DLD1 (cell line): Measurements from ENCODE around the gene GLI2.

Experiments
- in situ Hi-C: cut with HindIII; loops from 2 replicates; pipeline ENCODE4 v1.10.0; 2017; ENCODE audit warnings: low sequenced_read_pairs

Gene GLI2

DNA sequence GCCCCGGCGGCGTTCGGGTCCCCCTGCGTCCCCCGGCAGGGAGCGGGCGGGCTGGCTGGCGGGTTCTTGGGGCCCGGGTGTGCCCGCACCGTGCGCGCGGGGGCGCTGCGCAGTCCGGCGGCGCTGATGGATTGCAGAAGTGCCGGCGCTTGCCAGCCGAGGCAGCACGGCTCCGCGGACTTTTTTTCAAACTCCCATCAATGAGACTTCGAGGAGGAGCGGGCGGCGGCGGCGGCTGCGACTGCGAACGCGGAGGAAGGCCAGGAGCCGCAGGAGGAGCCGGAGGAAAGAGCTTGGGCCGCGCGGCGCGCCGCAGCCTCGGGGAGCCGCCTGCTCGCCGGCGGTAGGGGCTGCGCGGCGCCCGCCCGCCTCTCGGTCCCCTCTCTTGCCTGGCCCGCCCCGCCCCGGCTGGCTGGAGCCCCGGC lies at the start of gene GLI2:
Gene GLI2 (plus strand): TSS at position 123 of the 425 bp plus-strand sequence. CDS start 61,453 bp downstream, outside the sequence.
- in situ Hi-C loops, result no loop called here

DNA sequence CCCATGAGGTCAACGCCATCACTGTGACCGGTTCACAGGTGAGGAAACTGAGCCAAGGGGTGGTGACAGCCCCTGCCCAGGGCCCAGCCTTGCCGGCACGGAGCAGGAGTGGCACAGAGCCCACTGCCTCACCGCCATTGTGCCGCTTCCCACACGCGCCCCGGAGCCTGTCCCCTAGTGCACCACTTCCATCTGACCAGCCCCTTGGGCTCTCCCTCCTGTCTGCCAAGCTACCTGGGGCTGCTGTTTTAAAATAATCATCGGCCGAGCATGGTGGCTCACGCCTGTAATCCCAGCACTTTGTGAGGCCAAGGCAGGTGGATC lies 49.7 kb upstream of the GLI2 start:
- in situ Hi-C loops, result no loop called here

DNA sequence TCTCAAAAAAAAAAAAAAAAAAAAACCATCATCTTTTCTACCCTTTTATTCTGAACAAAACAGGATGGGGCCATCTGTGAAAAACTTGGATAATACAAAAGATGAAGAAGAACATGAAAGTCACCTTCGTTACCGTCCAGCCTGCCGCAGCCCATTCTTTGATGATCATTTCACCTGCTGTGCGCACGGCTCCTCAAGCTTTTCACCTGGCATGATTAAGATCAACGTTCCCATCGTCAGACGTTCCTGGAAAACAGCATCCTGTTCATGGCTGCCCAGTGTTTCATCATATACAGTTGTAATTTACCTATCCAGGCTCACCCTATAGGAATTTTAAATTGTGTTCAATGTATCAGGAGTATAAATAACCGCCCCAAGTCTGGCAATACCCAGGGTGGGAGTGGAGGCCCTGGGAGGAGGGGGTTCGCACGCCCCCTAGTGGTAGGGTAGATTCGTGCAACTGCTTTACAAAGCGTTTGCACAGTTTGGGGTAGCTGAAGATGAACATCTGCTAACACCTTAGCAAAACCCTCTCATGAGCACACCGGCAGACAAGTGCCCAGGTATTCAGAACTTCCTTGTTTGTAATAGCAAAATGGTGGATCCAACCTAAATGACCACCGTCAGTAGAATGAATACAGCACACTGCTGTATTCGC lies 49.0 kb upstream of the GLI2 start:
- in situ Hi-C loops, result no loop called here

DNA sequence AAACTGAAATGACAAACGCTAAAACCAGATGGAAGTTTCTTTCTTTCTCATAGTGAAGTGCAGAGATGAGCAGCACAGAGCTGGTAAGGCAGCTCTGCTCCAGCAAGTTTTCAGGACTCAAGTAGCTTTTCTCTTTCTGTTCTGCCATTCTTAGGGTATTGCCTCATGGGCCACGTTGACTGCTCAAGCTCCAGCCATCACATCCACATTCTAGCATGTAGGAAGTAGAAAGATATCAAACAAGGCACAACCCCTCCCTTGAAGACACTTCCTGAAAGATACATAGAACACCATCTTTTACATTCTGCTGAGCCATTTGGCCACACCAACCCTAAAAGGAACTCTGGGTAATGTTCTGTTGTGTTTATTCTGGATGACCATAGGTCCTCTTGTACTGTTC lies 48.5 kb upstream of the GLI2 start:
- in situ Hi-C loops, result no loop called here

DNA sequence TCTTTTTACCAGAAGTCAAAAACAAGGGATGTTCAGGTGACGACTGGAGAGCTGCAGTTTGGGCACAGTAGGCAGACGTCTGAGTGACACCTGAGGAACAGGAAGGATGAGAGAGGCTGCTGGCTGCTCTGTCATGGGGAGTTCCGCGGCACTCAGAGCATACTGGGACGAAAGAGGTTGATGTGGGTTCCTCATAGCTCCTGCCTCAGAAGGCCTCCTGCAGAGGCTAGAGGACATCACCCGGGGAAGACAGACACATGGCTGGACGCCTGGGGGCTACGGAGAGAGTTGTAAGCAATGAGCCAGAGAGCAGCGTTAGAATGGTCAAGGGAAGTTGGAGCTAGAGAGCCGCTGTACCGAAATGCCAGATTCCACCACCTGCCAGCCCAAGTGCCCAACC lies 45.1 kb upstream of the GLI2 start:
- in situ Hi-C loops, result no loop called here

DNA sequence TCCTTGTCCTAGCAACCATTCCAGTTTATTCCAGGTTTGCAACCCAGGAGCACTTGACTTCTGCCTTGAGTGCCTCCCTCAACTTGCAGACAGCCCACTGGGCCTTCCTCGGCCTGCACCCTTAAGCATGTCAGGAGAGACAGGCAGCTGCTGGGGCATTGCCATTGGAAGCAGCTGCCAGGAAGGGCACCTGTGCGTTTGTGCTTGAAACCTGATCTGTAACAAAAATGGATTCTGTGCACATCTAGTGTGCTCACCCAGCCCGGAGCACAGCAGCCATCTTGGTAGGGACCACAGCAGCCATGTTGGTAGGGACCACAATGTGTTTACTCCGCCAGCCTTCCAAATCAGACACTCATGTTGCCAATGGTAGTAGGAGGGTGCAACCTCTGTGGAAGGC lies 44.3 kb upstream of the GLI2 start:
- in situ Hi-C loops, result no loop called here

DNA sequence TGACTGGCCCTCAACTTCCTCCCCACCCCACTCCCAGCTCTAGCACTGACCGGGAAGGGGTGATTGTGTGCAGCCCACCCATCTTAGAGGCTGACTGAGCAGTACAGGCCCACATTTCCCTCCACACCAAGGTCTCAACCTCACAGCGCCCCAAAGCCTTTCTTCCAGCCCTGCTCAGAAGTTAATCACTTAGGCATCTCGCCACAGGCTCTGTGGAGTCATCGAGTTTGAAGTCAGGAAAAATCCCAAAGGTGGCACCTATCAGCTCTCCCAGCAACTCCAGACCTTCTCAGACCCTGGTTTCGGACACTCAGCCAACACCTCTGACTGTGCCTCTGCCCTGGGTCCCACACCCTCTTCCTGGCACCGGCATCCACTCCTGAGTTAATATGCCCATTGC lies 43.0 kb upstream of the GLI2 start:
- in situ Hi-C loops, result no loop called here

DNA sequence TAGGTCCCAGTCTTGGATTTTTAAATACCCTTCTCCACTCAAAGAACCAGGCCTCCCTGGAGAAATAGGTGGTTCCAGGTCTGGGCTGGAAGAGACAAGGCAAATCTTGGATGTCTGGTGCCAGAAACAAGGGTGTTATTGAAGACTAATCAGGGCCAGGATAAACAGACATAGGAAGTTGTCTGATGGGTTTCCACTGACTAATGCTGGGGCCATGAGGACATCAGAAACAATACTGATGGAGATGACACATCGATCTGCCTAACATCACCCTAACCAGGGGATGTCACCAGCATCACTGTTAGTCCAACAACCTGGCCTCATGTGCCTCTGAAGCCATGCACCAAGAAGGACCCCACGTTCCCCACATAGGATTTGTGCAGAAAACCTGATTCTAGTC lies 42.5 kb upstream of the GLI2 start:
- in situ Hi-C loops, result no loop called here

DNA sequence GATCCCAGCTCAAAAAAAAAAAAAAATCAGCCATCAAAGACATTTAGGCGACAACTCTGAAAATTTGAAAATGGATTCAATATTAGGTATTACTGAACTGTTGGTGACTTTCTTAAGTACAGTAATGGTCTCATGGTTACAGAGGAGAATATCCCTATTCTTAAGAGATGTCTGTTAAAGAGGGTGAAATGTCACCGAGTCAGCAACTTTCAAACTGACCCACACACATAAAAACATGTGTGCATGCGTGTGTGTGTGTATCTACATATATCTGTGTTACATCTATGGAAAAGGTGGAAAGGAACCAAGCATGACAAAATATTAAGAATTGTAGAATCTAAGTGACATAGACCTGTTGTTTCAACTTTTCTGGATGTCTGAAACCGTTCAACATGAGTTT lies 41.6 kb upstream of the GLI2 start:
- in situ Hi-C loops, result no loop called here

DNA sequence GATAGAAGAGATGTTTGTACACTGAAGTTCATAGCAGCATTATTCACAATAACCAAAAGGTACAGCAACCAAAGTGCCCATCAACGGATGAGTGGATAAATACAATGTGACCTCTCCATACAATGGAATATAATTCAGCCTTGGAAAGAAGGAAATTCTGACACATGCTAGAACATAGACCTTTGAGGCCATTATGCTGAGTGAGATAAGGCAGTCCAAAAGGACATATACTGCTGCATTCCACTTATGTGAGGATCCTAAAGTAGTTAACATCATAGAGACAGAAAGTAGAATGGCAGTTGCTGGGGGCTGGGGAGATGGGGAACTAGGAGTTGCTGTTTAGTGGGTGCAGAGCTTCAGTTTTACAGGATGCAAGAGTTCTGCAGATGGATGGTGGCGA lies 38.2 kb upstream of the GLI2 start:
- in situ Hi-C loops, result no loop called here

DNA sequence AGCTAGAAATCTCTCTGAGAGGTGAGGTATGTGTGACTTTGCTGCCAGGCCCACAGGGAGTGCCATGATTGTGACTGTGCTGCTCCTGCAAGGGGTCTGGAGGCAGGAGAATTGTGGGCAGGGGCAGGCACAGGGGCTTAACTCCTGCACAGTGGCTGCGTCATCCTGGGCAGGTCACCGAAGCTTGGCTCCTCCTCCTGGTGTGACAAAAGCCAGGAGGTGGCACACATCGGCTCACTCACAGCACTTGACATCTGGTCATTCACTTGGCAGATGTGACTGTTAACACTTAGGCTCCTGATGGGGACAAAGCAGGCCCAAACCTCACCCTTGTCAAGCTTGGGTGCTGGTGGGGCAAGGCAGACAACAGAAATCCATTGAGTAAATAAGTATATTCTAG lies 36.4 kb upstream of the GLI2 start:
- in situ Hi-C loops, result no loop called here

DNA sequence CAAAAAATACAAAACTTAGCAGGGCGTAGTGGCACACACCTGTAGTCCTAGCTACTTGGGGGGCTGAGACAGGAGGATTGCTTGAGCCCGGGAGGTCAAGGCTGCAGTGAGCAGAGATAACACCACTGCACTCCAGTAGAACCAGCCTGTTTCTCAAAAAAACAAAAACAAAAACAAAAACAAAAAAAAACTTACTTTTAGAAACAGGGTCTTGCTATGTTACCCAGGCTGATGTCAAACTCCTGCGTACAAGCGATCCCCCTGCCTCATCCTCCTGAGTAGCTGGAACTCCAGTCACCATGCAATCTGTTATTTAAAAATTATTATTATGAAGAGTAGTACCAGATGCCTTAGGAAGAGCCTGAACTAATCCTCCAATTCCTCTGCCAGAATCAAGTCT lies 35.0 kb upstream of the GLI2 start:
- in situ Hi-C loops, result loop anchor here (10.0 kb wide), 1 partner anchor 364 kb away; no protein-coding TSS in a partner anchor

DNA sequence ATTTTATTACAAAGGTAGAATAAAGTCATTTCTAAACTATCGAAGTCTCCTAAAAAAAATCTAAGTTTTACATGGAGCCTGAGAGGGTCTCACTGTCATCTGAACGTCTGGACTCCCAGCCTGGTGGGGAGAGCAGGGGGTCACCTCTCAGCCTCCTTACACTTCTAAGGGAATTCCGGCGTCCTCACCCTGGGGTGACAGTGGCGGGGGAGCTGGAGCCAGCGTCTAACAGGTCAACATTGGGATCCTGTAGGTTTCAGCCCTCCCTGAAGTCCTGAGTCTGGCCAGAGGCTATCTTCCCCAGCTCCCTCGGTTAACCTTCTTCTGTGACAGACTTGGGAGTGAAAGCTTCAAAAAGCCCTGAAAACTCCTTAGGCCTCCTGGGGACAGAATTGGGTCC lies 34.6 kb upstream of the GLI2 start:
- in situ Hi-C loops, result loop anchor here (10.0 kb wide), 1 partner anchor 364 kb away; no protein-coding TSS in a partner anchor

DNA sequence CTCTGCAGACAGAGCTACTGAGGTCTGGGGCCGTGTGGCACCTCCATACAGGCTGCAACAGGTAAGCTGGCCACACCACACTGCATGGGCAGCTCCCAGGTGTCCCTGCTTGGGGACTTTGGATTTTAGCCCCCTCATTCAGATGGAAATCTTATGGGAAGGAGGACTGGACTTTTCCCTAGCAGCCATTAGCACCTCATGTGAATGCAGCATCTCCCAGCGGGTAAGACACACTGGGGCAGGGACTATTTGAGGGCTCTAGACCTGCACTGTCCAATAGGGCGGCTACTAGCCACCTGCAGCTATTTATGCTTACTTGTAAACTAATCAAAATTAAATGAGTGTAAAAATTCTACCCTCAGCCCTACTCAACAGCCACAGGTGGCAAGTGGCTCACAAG lies 34.2 kb upstream of the GLI2 start:
- in situ Hi-C loops, result loop anchor here (10.0 kb wide), 1 partner anchor 363 kb away; no protein-coding TSS in a partner anchor

DNA sequence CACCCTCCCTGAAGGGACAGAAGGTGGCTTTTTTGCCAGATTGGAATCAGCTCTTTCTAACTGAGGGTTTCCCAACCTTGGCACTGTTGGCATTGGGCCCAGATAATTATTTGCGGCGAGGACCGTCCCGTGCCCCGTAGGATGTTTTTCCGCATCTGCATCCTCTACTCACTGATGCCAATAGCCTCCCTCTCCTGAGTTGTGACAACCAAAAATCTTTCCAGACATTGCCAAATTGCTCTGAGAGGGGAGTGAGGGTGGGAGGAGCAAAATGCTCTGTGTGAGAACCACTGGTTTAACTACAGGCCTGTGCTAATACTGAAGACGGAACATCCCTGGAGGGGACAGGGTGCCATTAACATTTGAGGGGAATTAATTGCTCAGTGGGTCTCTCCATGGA lies 33.6 kb upstream of the GLI2 start:
- in situ Hi-C loops, result loop anchor here (10.0 kb wide), 1 partner anchor 363 kb away; no protein-coding TSS in a partner anchor

DNA sequence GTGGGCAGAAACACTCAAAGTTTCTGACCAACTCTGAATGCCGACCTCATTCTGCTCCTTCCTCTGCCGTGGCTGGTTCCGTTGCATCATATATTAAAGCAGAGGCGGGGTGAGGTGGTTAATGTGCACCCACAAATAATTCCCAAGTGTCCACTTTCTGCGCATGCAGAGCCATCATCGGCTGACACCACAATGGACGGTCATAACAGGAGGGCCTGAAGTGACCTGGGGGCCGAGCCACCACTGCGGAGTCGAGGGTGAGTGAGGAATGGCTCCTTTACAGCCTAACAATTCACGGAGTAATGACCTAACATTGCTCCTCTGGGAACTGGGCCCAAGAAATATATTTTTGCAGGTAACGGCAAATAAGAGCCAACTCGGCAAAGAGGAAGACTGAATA lies 32.9 kb upstream of the GLI2 start:
- in situ Hi-C loops, result loop anchor here (10.0 kb wide), 1 partner anchor 362 kb away; no protein-coding TSS in a partner anchor

DNA sequence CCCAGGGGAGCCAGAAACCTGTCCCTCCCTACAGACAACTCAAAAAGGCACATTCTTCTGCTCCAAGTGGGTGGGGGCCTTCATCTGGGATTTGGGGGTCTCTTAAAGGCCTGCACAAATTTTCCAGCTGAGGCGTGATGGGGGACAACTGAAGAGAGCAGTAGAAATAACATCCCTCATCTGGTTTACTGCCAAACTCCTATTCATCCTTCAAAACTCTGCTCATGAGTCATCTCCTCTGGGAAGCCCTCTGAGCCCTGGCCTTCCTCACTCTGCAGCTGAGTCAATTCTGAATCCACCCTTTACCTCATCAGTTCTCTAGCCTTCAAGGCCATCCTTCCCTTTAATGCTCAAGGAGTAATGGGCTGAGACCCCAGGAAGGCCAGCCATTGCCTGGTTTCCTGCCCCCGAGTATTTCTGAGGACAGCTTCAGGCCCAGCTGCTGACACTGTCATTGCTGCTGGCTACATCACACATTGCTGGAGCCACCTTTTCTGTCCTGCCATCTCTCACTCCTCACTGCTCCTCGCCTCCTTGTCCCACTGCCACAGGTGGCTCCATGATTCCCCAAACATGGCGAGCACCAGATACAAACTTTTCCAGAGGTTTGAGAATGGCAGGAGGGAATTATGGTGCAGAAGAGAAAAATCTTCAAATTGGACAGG lies 32.2 kb upstream of the GLI2 start:
- in situ Hi-C loops, result loop anchor here (10.0 kb wide), 1 partner anchor 361 kb away; no protein-coding TSS in a partner anchor

DNA sequence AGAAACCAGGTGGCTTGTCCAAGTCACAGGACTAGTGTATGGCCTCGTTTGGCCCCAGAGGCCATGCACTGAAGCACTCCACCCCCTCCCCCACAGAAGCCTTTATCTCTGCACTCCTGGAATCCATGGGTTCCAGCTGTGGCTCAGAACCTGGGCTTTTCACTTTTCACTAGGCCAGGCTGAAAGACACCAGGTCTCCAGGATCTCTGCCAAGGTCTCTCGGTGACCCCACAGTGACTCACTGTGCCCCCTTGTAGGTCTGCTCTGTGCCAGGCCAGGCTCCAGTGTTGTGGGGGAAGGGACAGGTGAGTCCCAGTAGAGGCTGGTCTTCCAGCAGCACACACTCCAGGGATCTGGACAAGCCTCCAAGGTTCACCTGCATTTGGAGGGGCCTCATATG lies 31.0 kb upstream of the GLI2 start:
- in situ Hi-C loops, result loop anchor here (5.0 to 10.0 kb wide), 2 partner anchors 62 to 360 kb away; no protein-coding TSS in a partner anchor

DNA sequence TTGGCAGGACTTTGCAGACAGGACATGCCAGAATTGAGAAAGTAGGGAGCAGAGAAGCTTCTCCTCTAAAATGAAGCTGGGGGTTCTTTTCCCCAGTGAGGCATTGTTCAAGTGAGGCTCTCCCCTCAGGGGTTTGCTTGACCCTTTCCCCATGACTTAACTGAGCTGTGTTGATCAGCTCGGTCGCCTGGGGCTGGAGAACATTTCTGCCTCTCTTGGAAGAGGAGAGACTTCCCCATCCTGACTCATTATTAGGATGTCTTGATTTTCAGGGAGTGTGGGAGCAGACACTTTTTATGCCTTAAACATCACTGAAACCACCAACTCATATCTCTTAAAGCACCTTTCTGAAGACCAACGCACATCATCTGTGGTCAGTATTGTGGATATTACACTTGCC lies 27.9 kb upstream of the GLI2 start:
- in situ Hi-C loops, result loop anchor here (5.0 to 10.0 kb wide), 2 partner anchors 66 to 357 kb away; no protein-coding TSS in a partner anchor

DNA sequence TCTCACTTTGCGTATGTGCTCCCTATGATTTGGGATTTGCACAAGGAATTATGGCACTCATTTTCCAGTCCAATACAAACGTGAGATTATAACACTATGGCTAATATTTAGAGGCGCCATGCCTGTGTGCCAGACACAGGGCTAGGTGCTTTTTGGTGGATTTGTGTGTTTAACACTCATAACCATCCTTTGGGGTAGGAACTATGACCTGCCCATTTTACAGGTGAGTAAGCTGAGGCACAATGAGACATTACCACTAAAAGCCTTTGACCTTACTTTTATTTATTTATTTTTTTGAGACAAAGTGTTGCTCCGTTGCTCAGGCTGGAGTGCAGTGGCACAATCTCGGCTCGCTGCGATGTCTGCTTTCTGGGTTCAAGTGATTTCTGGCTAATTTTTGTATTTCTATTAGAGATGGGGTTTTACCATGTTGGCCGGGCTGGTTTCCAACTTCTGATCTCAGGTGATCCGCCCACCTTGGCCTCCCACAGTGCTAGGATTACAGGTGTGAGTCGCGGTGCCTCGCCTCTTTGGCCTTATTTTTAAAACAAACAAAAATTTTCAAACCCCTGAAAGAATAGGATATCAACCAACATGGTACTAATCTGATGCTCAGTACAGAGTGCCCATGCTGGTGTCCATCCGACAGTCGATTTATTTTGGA lies 26.6 kb upstream of the GLI2 start:
- in situ Hi-C loops, result loop anchor here (5.0 to 10.0 kb wide), 2 partner anchors 67 to 356 kb away; no protein-coding TSS in a partner anchor

DNA sequence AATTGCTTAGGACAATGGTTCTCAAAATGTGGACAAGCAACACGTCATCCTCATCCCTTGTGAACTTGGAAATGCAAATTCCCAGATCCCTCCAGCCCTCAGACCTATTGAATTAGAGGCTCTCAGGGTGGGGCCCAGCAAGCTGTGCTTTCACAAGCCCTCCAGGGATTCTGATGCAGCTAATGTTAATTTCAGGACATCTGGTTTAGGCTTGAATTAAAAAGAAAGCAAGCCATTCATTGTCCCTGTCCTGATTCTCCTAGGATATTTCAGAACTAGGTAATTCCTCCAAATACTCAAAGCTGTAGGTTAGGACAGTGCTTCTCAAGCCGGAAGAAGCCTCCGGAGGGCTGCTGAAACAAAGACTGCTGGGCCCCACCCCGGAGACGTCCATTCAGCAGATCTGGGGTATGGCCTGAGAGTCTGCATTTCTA lies 26.0 kb upstream of the GLI2 start:
- in situ Hi-C loops, result loop anchor here (5.0 to 10.0 kb wide), 2 partner anchors 67 to 355 kb away; no protein-coding TSS in a partner anchor

DNA sequence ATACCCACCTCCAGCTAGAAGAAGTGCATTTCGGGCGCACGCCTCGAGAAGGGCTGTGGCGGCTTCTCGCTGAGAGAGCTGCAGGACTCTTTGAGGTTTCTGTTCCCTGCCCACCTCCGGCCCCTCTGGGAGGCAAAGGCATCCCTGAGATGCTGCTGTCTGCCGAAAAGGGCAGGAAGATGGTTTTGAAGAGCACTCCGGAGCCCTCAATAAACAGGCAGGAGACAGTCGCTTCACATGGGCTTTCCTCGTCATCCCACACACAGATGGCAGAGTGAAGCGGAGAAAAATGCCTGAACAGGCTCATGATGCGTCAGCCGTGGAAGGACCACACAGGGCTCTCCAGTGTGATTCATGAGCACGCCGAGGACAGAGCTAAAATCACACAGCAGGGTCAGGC lies 25.4 kb upstream of the GLI2 start:
- in situ Hi-C loops, result no loop called here
